Measurements from ENCODE around the gene MVK. TPM values are rescaled to one million over a fixed set of nuclear protein-coding genes. Genes with fewer than 3 reads are reported as not detected.
A peak's percentile ranks its signal among the peaks of the same experiment; 100 is the strongest.

The MVK gene
- total and polyA plus RNA-seq, 4 donors: 22.4 to 62.7 (median 37.2) TPM

DNA sequence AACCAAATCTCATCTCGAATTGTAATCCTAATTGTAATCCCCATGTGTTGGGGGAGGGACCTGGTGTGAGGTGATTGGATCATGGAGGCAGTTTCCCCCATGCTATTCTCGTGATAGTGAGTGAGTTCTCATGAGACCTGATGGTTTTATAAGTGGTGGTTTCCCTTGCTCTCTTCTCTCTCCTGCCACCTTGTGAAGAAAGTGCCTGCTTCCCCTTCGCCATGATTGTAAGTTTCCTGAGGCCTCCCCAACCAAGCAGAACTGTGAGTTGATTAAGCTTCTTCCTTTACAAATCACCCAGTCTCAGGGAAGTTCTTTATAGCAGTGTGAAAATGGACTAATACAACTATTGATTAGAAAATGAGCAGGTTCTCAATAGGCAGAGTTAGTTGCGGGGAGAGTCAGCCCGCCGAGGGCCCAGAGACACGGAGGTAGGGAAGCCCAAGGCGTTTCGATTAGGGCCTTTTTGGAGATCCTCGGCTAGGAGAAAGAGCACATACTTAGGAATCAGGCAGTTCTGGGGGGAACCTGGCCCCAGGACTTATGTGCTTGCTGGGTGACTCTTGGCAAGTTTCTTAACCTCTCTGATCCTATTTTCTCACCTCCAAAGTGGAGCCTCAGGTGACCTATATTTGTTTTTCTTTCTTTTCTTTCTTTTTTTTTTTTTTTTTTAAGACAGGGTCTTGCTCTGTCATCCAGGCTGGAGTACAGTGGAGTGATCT is 65.7 kb downstream of the MVK start:
- H3K36me3 ChIP-seq (ENCODE audit: control insufficient read depth in 4 of 4, insufficient read depth in 4 of 4, low read length in 4 of 4): no peaks in the 10 kb centered on the region
- H3K4me3 ChIP-seq: no peak overlapping the region
- H3K9ac ChIP-seq (ENCODE audit: insufficient read depth in 1 of 2, low read length in 2 of 2): no peak overlapping the region
- no peak overlapping the region for H3K27ac ChIP-seq (ENCODE audit: low read depth in 1 of 2, low read length in 1 of 2)
- TF ChIP-seq, protein P1, sequence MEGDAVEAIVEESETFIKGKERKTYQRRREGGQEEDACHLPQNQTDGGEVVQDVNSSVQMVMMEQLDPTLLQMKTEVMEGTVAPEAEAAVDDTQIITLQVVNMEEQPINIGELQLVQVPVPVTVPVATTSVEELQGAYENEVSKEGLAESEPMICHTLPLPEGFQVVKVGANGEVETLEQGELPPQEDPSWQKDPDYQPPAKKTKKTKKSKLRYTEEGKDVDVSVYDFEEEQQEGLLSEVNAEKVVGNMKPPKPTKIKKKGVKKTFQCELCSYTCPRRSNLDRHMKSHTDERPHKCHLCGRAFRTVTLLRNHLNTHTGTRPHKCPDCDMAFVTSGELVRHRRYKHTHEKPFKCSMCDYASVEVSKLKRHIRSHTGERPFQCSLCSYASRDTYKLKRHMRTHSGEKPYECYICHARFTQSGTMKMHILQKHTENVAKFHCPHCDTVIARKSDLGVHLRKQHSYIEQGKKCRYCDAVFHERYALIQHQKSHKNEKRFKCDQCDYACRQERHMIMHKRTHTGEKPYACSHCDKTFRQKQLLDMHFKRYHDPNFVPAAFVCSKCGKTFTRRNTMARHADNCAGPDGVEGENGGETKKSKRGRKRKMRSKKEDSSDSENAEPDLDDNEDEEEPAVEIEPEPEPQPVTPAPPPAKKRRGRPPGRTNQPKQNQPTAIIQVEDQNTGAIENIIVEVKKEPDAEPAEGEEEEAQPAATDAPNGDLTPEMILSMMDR (IDR thresholded peaks at IDR 0.05; ENCODE audit: control extremely low read depth, extremely low read depth): no peak
- no peaks in the 10 kb centered on the region for H3K4me1 ChIP-seq (ENCODE audit: control insufficient read depth in 5 of 5, insufficient read depth in 5 of 5, low read length in 5 of 5)
- H3K9me3 ChIP-seq (ENCODE audit: control insufficient read depth in 4 of 4, insufficient read depth in 3 of 4, low read length in 3 of 4): peaks cover 0 to 3% (median 0%) of the 10 kb centered on the region in 4 donors
- H3K27me3 ChIP-seq (ENCODE audit: control insufficient read depth in 3 of 3, insufficient read depth in 3 of 3, low read length in 2 of 3): no peaks in the 10 kb centered on the region
- WGBS, 2 donors: 79 to 85% methylated on average over 10 of the region's 10 CpGs
- ATAC-seq (ENCODE audit: insufficient read depth, low FRiP score) (no peak), DNase-seq (no peak)

DNA sequence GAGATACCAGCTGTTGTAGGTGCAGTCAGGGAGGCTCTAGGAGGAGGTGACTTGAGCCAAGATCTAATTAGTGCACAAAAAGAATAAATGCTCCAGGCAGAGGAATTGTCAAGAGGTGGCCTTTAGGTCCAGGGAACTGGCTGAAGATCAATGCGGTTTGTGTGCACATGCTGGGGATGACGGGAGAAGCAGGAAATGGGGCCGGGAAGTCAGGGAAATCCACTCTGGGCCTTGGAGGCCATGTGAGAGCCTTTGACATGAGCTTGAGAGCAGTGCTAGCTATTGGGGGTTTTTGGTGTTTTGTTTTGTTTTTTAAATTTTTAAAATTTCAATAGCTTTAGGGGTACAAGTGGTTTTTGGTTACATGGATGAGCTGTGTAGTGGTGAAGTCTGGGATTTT is 67.4 kb downstream of the MVK start:
- peaks cover 0 to 4% (median 2%) of the 10 kb centered on the region in 3 donors for H3K27me3 ChIP-seq (ENCODE audit: control insufficient read depth in 3 of 3, insufficient read depth in 3 of 3, low read length in 2 of 3)
- TF ChIP-seq, protein P1 (IDR thresholded peaks at IDR 0.05; ENCODE audit: control extremely low read depth, extremely low read depth): no peak
- WGBS, 2 donors: 48 to 61% methylated on average over 3 of the region's 3 CpGs

DNA sequence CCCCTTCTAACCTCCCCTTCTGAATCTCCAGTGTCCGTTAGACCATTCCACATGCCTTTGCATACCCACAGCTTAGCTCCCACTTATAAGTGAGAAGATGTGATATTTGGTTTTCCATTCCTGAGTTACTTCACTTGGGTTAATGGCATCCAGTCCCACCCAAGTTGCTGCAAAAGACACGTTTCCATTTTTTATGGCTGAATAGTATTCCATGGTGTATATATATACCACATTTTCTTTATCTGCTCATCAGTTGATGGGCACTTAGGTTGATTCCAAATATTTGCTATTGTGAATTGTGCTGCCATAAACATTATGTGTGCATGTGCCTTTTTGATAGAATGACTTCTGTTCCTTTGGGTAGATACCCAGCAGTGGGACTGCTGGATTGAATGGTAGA is 67.8 kb downstream of the MVK start:
- 87 to 91% methylated on average over 2 of the region's 2 CpGs for WGBS, 2 donors
- no peaks in the 10 kb centered on the region for H3K36me3 ChIP-seq (ENCODE audit: control insufficient read depth in 4 of 4, insufficient read depth in 4 of 4, low read length in 4 of 4)
- no peak overlapping the region for H3K4me3 ChIP-seq
- no peak overlapping the region for H3K27ac ChIP-seq (ENCODE audit: low read depth in 1 of 2, low read length in 1 of 2)
- H3K9ac ChIP-seq (ENCODE audit: insufficient read depth in 1 of 2, low read length in 2 of 2): no peak overlapping the region
- DNase-seq (no peak), ATAC-seq (ENCODE audit: insufficient read depth, low FRiP score) (no peak)
- H3K4me1 ChIP-seq (ENCODE audit: control insufficient read depth in 5 of 5, insufficient read depth in 5 of 5, low read length in 5 of 5): no peaks in the 10 kb centered on the region
- TF ChIP-seq, protein P1 (IDR thresholded peaks at IDR 0.05; ENCODE audit: control extremely low read depth, extremely low read depth): no peak
- H3K9me3 ChIP-seq (ENCODE audit: control insufficient read depth in 4 of 4, insufficient read depth in 3 of 4, low read length in 3 of 4): no peaks in the 10 kb centered on the region
- H3K27me3 ChIP-seq (ENCODE audit: control insufficient read depth in 3 of 3, insufficient read depth in 3 of 3, low read length in 2 of 3): peaks cover 0 to 4% (median 2%) of the 10 kb centered on the region in 3 donors

More for the DNA sequence above, 67.4 kb downstream of the MVK start:
- H3K4me3 ChIP-seq: no peak overlapping the region
- H3K9me3 ChIP-seq (ENCODE audit: control insufficient read depth in 4 of 4, insufficient read depth in 3 of 4, low read length in 3 of 4): peaks cover 0 to 2% (median 0%) of the 10 kb centered on the region in 4 donors
- H3K9ac ChIP-seq (ENCODE audit: insufficient read depth in 1 of 2, low read length in 2 of 2): no peak overlapping the region
- peak in 1 of 3 donors; percentile 15 for DNase-seq
- H3K4me1 ChIP-seq (ENCODE audit: control insufficient read depth in 5 of 5, insufficient read depth in 5 of 5, low read length in 5 of 5): no peaks in the 10 kb centered on the region
- no peak for ATAC-seq (ENCODE audit: insufficient read depth, low FRiP score)
- no peak overlapping the region for H3K27ac ChIP-seq (ENCODE audit: low read depth in 1 of 2, low read length in 1 of 2)
- H3K36me3 ChIP-seq (ENCODE audit: control insufficient read depth in 4 of 4, insufficient read depth in 4 of 4, low read length in 4 of 4): no peaks in the 10 kb centered on the region
